CD4-positive, alpha-beta T cell (primary cell): Measurements from ENCODE around the gene RAB6A. TPM values are rescaled to one million over a fixed set of nuclear protein-coding genes. Genes with fewer than 3 reads are reported as not detected.
A peak's percentile ranks its signal among the peaks of the same experiment; 100 is the strongest.

ENCODE experiments used
- ATAC-seq: fragments of 200-7000 bp; cut with Tn5 transposase; one replicate; pipeline ENCODE4 v1.10.0; 2022; ENCODE audit warnings: mild to moderate bottlenecking; ENCODE audit not compliant: poor library complexity
- CTCF ChIA-PET: fragments of 350-600 bp; sonication (Branson Sonifier 250); formaldehyde crosslinking; loops from one replicate; lab custom pipeline; 2021; ENCODE audit warnings: antibody characterized with exemption, inconsistent platforms; lab: Charles Lee
- POLR2A ChIA-PET: fragments of 350-600 bp; sonication (Branson Sonifier 250); formaldehyde crosslinking; loops from one replicate; lab custom pipeline; 2021; ENCODE audit warnings: antibody characterized with exemption, inconsistent platforms; lab: Charles Lee
- DNase-seq, 14 experiments: peaks; one replicate each; pipeline ENCODE4 v3.0.0-alpha.2; 2013 to 2020; ENCODE audit warnings: mixed read lengths in 2 of 14
- H3K27ac ChIP-seq, 2 donors: one replicate each; pipeline versions ENCODE4 v1.5.1 to v1.7.0; 2013; ENCODE audit warnings: low read length in 2 of 2, low read depth in 1 of 2, mild to moderate bottlenecking in 1 of 2
- H3K27me3 ChIP-seq, 2 experiments: 1 replicate in 1 of 2; 2 replicates in 1 of 2; pipeline versions ENCODE4 v1.6.1 to v1.7.0; 2013; ENCODE audit warnings: low read length in 2 of 2, control low read depth in 1 of 2, mild to moderate bottlenecking in 1 of 2, moderate library complexity in 1 of 2; ENCODE audit not compliant: insufficient read depth in 2 of 2, control insufficient read depth in 1 of 2
- H3K36me3 ChIP-seq: one replicate; pipeline ENCODE4 v1.6.1; 2013; ENCODE audit warnings: low read length, control low read depth; ENCODE audit not compliant: insufficient read depth
- H3K4me1 ChIP-seq: one replicate; pipeline ENCODE4 v1.6.1; 2013; ENCODE audit warnings: low read length, control low read depth; ENCODE audit not compliant: insufficient read depth
- H3K4me3 ChIP-seq: one replicate; pipeline ENCODE4 v1.5.1; 2013; ENCODE audit warnings: mild to moderate bottlenecking, low read length, moderate library complexity
- H3K9me3 ChIP-seq, 2 experiments: 1 replicate in 1 of 2; 2 replicates in 1 of 2; pipeline versions ENCODE4 v1.6.1 to v1.7.0; 2013; ENCODE audit warnings: low read length in 2 of 2, mild to moderate bottlenecking in 2 of 2, control low read depth in 1 of 2, moderate library complexity in 1 of 2; ENCODE audit not compliant: control insufficient read depth in 1 of 2, insufficient read depth in 1 of 2
- H3K27ac Mint-ChIP-seq: one replicate; pipeline ENCODE4 v1.8.0; 2020; ENCODE audit warnings: mixed read lengths
- H3K27me3 Mint-ChIP-seq: one replicate; pipeline ENCODE4 v1.8.0; 2021; ENCODE audit warnings: mixed read lengths
- H3K36me3 Mint-ChIP-seq: one replicate; pipeline ENCODE4 v1.8.0; 2021; ENCODE audit warnings: low read depth, mixed read lengths
- H3K4me1 Mint-ChIP-seq: one replicate; pipeline ENCODE4 v1.8.0; 2021; ENCODE audit warnings: low read depth, mixed read lengths
- H3K4me3 Mint-ChIP-seq: one replicate; pipeline ENCODE4 v1.8.0; 2020; ENCODE audit warnings: mild to moderate bottlenecking, mixed read lengths
- H3K9me3 Mint-ChIP-seq: one replicate; pipeline ENCODE4 v1.8.0; 2020; ENCODE audit warnings: mixed read lengths
- CTCF ChIP-seq: fragments of 200-600 bp; IDR thresholded peaks from one replicate; pipeline ENCODE4 v1.8.0; 2022; ENCODE audit warnings: antibody characterized with exemption, mild to moderate bottlenecking
- intact Hi-C, 2 experiments: fragments of 100-400 bp; cut with DNase I in 1 of 2; cut with micrococcal nuclease in 1 of 2; formaldehyde crosslinking; loops; one replicate each; pipeline versions ENCODE4 v1.15.1 to v1.9.0; 2023 to 2025; cut with DNase I, micrococcal nuclease
- total RNA-seq, 174 experiments: library from RNA in 2 of 174; stranded (reverse) in 2 of 174; gene quantifications; one replicate each; pipeline ENCODE4 v1.2.3 and lab custom pipeline; 2021 to 2026

RAB6A gene
- total RNA-seq, 2 experiments from 2014 or later, result 42.6 to 49.3 TPM

GRCh38 chr11:73625696-73626318, 135.1 kb downstream of the RAB6A start:
- POLR2A ChIA-PET, result interaction anchor here (0.5 to 2.1 kb wide), 9 partner anchors 15 to 247 kb away, joined by 3 to 30 read pairs (median 5); partner anchors contain the start of genes FAM168A and RAB6A
- peak; percentile 89 for TF ChIP-seq CTCF
- peak; percentile 55 to 84 (median 64) for DNase-seq
- Histone ChIP-seq H3K9me3 (no peaks in the 10 kb centered on the region), H3K36me3 (no peaks in the 10 kb centered on the region), H3K27ac (no peak overlapping the region), H3K4me1 (peaks cover 5% of the 10 kb centered on the region), H3K4me3 (no peak overlapping the region), H3K27me3 (peaks cover 3 to 14% of the 10 kb centered on the region in 2 experiments)
- no peaks in the 10 kb centered on the region for H3K4me1 Mint-ChIP-seq
- no peaks in the 10 kb centered on the region for H3K36me3 Mint-ChIP-seq
- peak; percentile 91 for ATAC-seq
- no peak overlapping the region for H3K4me3 Mint-ChIP-seq
- intact Hi-C loops, result loop anchor here (1.0 to 5.0 kb wide), 2 partner anchors 35 to 306 kb away; no protein-coding TSS in a partner anchor
- no peaks in the 10 kb centered on the region for H3K9me3 Mint-ChIP-seq
- H3K27me3 Mint-ChIP-seq, result peaks cover 23% of the 10 kb centered on the region
- CTCF ChIA-PET, result interaction anchor here (0.6 to 3.1 kb wide), 25 partner anchors 8 to 276 kb away, joined by 3 to 88 read pairs (median 3); partner anchors contain the start of genes FAM168A and RAB6A
- no peak overlapping the region for H3K27ac Mint-ChIP-seq

Other genes with a start within 250 kb of the RAB6A start
- 10 to 100 TPM; 17.9 to 19.4 TPM for gene FAM168A, start 163.0 kb downstream of the RAB6A start, total RNA-seq
- 10 to 100 TPM; 30.8 to 34.6 TPM for gene PLEKHB1, start 114.5 kb downstream of the RAB6A start, total RNA-seq
- 10 to 100 TPM in 1 of 2 experiments, 1 to 10 TPM in 1; 9.5 to 10.1 TPM for gene MRPL48, start 26.8 kb upstream of the RAB6A start, total RNA-seq
- 10 to 100 TPM; 20.7 to 23.9 TPM for gene COA4, start 115.8 kb upstream of the RAB6A start, total RNA-seq
- gene PAAF1, start 115.9 kb upstream of the RAB6A start, total RNA-seq, result 1 to 10 TPM; 6.2 to 7.6 TPM
- not detected for gene DNAJB13, start 190.0 kb upstream of the RAB6A start, total RNA-seq
- 100 to 1,000 TPM; 467 to 468 TPM for gene UCP2, start 221.8 kb upstream of the RAB6A start, total RNA-seq
- 1 to 10 TPM; 3.0 to 3.7 TPM for gene UCP3, start 248.0 kb upstream of the RAB6A start, total RNA-seq